Fibroblast of skin of scalp (primary cell): Measurements from ENCODE around the gene AKAP1. TPM values are rescaled to one million over a fixed set of nuclear protein-coding genes. Genes with fewer than 3 reads are reported as not detected.

Experiments
- DNase-seq: peaks from one replicate; pipeline ENCODE4 v3.0.0-alpha.2; 2013
- polyA plus RNA-seq, 2 experiments: library from polyadenylated mRNA; unstranded; fragments of 120-200 nt; gene quantifications; one replicate each; pipeline ENCODE4 v1.2.1, GENCODE V29; 2013; ENCODE audit not compliant: insufficient read length in 2 of 2

AKAP1 gene, protein sequence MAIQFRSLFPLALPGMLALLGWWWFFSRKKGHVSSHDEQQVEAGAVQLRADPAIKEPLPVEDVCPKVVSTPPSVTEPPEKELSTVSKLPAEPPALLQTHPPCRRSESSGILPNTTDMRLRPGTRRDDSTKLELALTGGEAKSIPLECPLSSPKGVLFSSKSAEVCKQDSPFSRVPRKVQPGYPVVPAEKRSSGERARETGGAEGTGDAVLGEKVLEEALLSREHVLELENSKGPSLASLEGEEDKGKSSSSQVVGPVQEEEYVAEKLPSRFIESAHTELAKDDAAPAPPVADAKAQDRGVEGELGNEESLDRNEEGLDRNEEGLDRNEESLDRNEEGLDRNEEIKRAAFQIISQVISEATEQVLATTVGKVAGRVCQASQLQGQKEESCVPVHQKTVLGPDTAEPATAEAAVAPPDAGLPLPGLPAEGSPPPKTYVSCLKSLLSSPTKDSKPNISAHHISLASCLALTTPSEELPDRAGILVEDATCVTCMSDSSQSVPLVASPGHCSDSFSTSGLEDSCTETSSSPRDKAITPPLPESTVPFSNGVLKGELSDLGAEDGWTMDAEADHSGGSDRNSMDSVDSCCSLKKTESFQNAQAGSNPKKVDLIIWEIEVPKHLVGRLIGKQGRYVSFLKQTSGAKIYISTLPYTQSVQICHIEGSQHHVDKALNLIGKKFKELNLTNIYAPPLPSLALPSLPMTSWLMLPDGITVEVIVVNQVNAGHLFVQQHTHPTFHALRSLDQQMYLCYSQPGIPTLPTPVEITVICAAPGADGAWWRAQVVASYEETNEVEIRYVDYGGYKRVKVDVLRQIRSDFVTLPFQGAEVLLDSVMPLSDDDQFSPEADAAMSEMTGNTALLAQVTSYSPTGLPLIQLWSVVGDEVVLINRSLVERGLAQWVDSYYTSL
- polyA plus RNA-seq (2013, experiment 1 of 2; ENCODE audit: insufficient read length), result 9.9 TPM
- 14.0 TPM for polyA plus RNA-seq (2013, experiment 2 of 2; ENCODE audit: insufficient read length)

DNA sequence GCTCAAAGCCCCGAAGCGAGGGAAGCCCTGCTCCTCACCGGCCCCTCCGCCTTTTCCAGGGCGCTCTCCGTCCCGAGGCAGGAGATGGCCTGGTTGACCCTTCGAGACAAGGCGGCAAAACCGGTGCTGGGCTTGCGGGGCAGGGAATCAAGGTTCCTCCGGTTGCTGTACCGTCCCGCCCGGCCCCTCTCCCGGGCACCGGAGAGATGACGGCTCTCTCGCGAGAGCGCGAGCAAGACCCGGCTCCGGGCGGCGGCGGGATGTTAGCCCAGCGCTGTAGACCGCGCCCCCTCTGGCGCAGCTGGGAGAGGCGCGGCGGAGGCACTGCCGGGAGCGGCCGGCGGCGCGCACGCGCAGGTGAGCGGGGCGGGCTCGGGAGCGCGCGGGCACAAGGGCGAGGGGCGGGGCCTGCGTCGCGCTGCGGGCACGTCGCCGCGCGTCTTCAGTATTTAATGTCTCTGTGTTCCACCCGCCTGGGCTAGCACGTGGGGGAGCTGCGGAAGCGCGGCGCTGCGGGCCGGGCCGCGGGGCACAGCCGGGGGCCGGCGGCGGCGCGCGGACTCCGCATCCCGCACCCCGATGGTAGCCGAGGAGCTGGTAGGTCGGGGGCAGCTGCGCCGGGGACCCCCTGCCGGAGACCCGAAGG is at the start of gene AKAP1:
TSS of gene AKAP1 (plus strand) at position 445 of the 646 bp plus-strand sequence. CDS start 20,219 bp downstream, outside the sequence.
- peak; percentile 95 for DNase-seq

DNA sequence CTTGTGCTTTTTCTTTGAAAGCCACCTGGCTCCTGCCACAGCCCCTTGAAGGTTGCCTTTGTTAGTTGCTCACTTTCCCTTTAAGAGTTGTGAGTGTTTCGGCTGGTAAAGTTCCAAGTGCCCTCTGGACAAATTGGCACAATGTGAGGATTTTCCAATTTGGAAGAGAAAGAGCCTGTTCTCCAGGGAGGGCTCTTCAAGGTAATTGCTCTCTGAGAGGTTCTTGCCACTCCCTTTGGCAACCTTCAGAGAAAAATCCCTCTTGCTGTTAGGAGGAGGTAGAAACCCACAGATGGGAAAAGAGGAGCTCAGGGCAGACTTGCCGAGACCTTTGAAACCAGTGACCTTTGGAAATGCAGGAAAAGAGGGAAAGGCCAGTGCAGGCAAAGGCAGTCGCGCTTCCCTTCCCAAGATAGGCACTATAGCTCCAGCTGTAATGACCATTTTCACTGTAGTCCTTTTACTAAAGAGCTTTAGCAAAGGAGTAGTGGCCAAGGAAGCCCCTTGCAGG is 49.0 kb upstream of the AKAP1 start:
- no peak for DNase-seq

DNA sequence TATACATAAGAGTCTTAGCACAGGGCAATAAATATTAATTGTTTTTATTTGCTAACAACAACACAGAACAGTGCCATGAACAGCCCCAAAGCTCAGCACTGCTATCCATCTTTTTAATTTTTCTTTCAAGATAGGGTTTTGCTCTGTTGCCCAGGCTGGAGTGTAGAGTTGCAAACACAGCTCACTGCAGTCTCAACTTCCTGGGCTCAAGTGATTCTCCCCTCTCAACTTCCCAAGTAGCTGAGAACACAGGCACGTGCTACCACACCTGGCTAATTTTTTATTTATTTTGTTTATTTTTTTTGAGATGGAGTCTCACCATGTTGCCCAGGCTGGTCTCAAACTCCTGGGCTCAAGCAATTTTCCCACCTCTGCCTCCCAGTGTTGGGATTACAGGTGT is 47.6 kb upstream of the AKAP1 start:
- DNase-seq, result no peak

DNA sequence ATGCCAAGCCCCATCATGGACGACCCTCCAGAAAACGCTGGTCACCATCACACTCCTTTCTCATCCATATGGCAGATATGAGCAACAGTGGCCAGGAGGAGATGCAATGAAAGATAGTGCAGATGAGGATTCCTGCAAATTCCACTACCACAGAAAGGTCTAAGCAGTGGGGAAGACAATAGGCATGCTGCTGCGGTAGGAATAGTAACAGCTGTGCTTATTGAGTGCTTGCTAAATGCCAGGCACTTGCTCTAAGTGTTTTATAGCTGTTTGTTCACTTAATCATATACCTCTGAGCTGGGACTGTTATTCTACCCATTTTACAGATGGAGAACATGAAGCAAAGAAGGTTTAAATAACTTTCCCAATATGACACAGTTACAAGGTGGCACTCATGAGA is 46.6 kb upstream of the AKAP1 start:
- DNase-seq, result no peak

DNA sequence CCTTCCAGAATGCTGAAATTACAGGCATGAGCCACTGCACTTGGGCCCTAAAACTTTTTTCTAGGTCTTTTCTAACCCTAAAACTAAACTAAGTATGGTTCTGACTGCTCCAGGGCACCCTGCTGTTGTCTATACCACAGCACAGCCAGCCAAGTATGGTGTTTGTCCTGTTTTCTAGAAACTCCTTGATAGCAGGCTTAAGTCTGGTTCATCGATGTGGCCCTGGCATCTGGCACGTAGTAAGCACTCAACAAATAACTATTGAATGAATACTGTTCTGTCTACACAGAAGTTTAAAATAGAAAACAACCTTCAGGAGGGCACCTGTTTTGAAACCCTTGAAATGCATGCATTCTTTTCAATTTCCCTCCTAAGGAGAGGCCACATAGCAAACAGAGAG is 44.5 kb upstream of the AKAP1 start:
- DNase-seq, result no peak

DNA sequence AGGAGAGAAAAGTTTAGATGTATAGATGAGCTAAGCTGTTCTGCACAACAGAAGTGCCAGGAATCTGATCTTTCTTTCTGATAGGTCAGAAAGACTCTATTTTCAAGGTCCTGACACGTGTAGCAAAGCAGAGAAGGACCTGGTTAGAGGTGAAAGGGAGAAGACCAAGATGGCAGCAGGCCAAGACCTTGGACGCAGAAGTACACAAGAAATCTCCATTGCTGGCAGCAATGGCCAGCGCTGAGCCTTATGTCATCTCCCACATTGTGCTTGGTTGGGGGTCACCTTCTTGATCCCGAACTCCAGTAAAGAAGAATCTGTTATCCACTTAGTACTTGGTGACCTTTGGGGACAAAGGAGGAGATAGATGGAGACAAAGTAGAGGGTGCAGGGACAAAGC is 41.8 kb upstream of the AKAP1 start:
- no peak for DNase-seq

DNA sequence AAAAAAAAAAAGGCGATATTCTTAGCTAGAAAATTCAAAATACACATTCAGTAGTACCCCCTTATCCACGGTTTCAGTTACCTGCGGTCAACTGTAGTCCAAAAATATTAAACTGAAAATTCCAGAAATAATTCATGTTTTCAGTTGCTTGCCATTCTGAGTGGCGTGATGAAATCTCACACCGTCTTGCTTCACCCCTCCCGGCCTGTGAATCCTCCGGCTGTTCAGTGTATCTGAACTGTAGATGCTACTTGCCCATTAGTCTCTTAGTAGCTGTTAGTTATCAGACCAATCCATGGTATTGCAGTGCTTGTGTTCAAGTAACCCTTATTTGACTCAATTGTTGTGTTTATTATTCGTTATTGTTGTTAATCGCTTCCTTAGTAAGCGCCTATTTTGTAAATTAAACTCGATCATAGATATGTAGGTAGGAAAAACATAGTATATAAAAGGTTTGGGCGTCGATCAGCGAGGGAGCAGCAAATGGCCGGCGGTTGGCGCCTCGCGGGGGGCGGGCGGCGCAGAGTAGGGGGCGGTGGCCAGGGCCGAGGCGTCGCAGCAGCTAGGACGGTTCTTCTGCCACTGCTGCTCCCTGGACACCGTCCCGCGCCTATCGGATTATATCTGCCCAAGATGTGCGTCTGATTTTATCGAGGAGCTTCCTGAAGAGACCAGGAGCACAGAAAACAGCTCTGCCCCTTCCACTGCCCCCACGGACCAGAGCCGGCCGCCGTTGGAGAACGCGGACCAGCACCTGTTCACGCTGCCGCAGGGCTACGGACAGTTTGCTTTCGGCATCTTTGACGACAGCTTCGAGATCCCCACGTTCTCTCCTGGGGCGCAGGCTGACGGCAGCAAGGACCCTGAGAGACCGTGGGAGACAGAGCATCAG is 39.8 kb upstream of the AKAP1 start:
- DNase-seq, result no peak

DNA sequence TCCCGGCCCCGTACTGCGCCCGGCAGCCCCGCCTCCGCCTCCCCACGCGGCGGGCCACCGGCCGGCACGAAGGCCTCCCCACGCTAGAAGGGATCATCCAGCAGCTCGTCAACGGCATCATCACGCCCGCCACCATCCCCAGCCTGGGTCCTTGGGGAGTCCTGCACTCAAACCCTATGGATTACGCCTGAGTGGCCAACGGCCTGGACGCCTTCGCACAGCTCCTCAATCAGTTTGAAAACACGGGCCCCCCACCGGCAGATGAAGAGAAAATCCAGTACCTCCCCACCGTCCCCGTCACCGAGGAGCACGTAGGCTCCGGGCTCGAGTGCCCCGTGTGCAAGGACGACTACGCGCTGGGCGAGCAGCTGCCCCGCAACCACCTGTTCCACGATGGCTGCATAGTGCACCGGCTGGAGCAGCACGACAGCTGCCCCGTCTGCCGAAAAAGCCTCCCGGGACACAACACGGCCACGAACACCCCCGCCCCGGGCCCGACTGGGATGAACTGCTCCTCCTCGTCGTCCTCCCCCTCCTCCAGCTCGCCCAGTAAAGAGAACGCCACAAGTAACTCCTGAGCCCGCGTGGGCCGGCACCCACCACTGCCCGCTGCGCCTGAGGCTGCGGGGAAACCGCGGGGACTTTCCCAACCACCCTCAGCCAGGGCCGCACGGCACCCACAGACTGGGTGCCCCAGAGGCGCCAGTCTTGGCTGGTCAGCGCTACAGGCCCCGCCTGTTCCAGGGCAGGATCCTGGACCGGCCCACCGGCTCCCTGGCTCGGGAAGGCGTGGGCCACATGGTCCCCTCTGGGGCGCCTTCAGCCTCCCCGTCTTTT is 39.0 kb upstream of the AKAP1 start:
- DNase-seq, result no peak

DNA sequence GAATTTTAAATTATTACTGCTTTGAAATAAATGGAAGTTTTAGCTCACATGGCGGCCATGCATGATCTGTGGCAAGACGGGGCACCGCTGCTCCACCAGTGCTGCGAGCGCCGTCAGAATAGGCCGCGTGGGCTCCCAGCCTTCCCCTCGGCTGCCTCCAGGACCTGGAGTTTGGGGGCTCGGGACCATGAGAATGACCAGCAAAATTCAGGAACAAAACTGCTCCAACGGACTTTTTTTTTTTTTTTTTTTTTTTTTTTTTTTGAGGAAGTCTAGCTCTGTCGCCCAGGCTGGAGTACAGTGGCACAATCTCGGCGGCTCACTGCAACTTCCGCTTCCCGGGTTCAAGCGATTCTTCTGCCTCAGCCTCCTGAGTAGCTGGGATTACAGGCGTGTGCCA is 38.3 kb upstream of the AKAP1 start:
- DNase-seq, result no peak

DNA sequence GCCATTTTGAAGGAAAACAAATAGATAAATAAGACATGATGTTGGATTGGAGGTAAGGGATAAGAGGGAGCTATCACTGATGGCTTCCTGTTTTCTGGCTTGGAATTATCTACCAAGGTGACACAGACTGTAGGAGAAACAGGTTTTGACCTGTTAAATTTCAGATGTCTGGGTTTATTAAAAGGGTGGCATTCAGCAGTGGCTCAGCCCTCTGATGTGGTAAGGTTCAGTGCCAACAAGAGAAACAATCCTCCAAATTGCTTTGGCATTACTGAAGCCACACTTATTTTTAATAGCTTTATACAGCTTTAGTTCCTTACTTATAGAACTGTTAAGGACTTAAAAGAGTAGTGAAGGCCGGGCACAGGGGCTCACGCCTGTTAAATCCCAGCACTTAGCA is 37.0 kb upstream of the AKAP1 start:
- no peak for DNase-seq

DNA sequence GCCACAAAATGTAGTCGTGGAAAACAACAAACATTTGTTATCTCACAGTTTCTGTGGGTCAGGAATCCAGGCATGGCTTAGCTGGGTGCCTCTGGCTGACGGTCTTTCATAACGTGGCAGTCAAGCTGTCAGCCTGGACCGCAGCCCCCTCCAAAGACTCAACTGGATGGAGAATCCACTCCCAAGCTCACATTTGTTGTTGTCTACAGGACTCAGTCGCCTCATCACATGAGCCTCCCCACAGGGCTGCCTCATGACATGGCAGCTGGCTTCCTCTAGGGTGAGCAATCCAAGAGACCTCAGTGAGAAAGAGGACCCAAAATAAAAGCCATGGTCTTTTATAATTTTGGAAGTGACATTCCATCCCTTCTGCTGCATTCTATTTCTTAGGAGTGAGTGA is 34.7 kb upstream of the AKAP1 start:
- no peak for DNase-seq

DNA sequence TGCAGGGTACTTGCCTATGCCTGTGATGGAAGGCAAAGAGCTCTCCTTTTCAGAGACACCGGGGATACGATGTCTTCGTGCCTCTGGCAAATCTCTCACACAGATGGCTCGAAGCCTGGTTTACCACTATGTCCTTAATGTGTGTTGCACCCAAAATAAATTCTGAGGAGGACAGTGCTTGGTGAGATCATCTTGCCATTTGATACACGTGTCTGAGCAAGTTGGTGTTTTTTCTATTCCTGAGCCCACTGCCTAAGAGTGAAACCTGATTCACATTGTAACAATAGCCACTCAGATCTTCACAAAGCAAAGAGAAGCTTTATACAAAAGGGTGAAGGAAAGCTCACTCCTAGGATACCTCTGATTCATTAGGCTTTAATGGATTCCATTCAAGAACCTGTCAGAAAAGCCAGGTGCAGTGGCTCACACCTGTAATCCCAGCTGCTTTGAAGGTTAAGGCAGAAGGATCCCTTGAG is 33.1 kb upstream of the AKAP1 start:
- no peak for DNase-seq

DNA sequence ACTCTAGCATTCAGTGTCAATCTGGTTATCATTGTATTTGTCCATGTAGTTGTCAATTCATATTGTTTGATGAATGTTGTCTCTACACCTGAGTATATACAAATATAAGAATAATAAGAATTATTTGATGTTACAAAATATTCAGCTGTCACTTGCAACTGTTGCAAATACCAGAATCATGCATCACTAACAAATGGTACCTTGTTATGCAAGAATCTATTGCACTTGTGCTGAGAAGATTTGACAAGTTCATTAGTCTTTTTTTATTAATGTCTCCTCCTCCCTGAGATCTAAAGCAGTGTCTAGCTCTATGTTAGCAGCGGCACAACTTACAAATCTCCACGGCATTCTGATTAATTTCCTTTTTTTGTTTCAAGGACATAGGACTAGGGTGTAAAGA is 22.2 kb upstream of the AKAP1 start:
- DNase-seq, result no peak

DNA sequence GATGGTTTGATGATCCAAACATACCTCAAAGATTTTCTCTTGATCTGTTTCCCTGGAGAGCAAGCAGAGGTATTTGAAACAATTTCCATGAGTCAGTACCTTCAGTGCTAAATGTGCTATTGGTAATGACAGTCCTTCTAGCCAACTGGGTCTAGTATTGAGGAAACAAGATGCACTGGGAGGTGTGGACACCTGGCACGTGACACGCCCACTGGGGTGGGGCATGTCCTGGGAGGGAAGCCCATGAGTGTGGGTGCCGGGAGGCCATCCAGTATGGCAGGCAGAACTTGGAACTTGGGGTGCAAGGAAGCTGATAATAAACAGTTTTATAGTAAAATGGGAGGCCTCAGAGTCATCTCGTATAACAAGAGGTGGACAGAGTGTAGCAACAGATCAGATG is 17.9 kb upstream of the AKAP1 start:
- DNase-seq, result no peak

DNA sequence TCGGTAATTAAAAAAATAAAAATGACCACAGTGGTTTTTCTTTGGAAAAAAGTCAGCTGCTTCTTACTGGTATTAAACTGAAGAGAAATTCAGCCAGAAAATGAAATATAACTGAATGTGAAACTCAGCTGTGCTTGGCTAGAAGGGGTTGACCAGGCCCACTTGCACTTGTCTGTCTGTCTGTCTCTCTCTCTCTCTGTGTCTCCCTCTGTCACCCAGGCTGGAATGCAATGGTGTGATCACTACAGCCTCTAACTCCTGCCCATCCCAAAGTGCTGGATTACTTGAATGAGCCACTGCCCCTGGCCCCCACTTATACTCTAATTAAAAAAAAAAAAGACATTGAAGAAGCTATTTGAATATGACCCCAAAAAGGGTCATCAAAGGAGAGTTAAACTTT is 17.3 kb upstream of the AKAP1 start:
- no peak for DNase-seq

DNA sequence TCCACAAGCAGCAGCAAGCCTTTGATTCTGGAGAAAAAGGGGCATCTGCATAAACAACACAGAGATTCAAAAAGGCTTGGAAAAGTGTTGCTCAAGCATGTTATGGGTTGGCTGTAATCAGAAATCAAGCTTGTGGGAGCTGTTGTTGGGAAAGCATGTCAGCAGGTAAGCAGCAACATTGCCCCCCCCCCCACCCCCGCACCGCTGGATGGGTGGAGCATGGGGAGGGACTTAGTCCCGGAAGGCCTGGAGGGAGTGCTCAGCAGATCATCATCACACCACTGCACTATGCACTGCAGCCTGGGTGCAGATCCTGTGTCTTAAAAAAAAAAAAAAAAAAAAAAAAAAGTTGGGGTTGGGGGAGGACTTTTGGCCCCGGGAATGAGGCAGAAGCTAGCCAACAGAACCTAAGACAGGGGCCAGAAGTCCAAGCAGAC is 16.8 kb upstream of the AKAP1 start:
- DNase-seq, result no peak

DNA sequence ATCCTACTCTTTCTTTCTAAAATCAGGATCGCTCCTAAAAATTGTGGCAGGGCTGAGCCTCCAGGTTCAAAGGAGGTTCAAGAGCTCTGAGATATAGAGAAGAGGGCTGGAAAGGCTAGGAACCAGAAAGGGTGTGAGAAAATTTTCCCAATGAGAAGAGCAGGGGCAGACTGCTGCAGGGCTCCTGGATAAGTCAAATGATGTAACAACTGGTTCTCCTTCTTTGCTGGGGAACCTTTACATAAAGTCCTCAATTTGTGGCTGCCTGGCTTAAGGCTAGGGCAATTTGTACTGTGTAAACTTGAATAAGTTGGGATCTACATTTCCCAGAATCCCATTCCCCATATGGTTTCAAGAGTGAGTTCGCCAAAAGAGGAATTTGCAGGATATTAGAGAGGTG is 16.3 kb upstream of the AKAP1 start:
- DNase-seq, result no peak

DNA sequence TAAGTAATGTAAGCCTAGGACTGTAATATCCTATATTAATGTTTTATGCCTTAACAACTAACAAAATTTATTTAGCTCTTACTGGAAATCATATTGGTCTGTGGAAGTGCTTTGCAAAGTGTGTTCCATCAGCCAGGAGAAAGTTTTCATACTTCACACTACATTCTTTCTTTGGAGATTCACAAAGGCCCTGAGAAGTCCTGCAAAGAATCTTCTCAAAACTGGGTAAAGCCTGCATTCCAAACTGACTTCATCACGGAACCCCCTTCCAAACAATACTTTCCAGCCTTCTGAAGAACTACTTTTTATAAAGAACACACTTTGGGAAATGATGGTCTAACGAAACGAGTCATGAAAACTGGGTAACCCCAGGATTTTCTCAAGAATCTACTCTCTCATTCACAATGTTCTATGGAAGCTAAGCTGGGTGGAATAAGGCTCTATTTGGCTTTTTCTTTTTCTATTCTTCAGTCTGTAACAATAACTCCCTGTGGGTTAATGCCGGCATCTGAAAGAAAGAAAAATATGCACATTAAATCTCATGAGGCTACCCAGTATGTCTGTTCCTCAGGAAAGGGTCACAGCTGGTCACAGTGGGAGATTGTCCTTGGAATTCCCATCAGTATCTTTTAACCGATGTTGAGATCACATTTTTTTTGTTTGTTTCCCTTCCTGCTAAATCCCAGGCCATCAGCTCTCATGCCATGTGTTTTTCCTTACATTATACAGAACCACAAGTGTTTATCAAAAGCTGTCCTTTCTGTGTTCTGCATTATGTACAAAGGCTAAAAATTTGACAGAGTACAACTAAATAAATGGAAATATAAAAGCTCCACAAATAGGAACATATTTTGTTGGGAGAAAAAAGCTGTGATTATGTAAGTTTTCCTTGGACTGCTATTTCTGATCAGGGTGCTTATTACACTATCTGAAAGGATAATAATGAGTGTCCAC is 12.8 kb upstream of the AKAP1 start:
- DNase-seq, result no peak

DNA sequence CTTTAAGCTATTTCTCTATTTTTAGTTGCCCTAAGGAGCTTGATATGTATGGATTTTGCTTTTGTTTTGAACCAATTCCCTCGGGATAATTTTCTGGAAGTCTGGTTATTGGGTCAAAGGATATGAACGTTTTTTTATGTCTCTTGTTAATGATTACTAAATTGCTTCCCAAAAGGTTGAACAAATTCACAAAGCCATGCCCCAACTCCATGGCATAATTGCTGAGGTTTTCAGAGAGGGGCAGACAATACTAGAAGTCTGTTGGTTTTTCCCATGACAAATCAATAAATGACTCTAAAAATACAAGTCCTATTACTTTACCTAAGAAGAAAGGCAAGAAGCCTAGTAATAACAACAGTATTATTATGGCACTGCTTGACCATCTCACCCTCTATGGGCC is 11.4 kb upstream of the AKAP1 start:
- DNase-seq, result no peak
